MM.1S (cell line): Measurements from ENCODE around the gene SLC26A11.

Experiments used
- DNase-seq: peaks from one replicate; pipeline ENCODE4 v3.0.0-alpha.2; 2015
- H2AFZ ChIP-seq: fragments of 300-600 bp; sonication (generic); 2 replicates; pipeline ENCODE4 v1.6.0; 2016; ENCODE audit warnings: antibody characterized with exemption, low read length
- H3F3A ChIP-seq: fragments of 300-600 bp; sonication (generic); 2 replicates; pipeline ENCODE4 v1.6.1; 2016; ENCODE audit warnings: mild to moderate bottlenecking, antibody characterized with exemption, low read length, moderate library complexity, mixed read lengths; ENCODE audit not compliant: insufficient read depth
- H3K27ac ChIP-seq: fragments of 300-600 bp; sonication (generic); 2 replicates; pipeline ENCODE4 v1.5.1; 2016; ENCODE audit warnings: mild to moderate bottlenecking, low read length
- H3K27me3 ChIP-seq: fragments of 300-600 bp; sonication (generic); replicated peaks from 2 replicates; pipeline ENCODE4 v1.6.0; 2016; ENCODE audit warnings: low read length; ENCODE audit not compliant: insufficient read depth
- H3K36me3 ChIP-seq: fragments of 300-600 bp; sonication (generic); replicated peaks from 2 replicates; pipeline ENCODE4 v1.6.1; 2016; ENCODE audit warnings: mild to moderate bottlenecking, low read length, mixed read lengths; ENCODE audit not compliant: insufficient read depth
- H3K4me1 ChIP-seq: fragments of 300-600 bp; sonication (generic); 2 replicates; pipeline ENCODE4 v1.6.1; 2016; ENCODE audit warnings: low read length, mixed read lengths
- H3K4me2 ChIP-seq: fragments of 300-600 bp; sonication (generic); 2 replicates; pipeline ENCODE4 v1.6.0; 2016; ENCODE audit warnings: low read depth, low read length
- H3K4me3 ChIP-seq: fragments of 300-600 bp; sonication (generic); 2 replicates; pipeline ENCODE4 v1.5.1; 2016; ENCODE audit warnings: low read length, mixed read lengths
- H3K79me2 ChIP-seq: fragments of 300-600 bp; sonication (generic); 2 replicates; pipeline ENCODE4 v1.6.1; 2016; ENCODE audit warnings: mixed run types, low read length, mixed read lengths
- H3K9ac ChIP-seq: fragments of 300-600 bp; sonication (generic); 2 replicates; pipeline ENCODE4 v1.6.1; 2016; ENCODE audit warnings: low read length, mixed read lengths
- H3K9me2 ChIP-seq: fragments of 300-600 bp; sonication (generic); replicated peaks from 2 replicates; pipeline ENCODE4 v1.6.1; 2016; ENCODE audit warnings: mild to moderate bottlenecking, low read length, mixed read lengths; ENCODE audit not compliant: insufficient read depth
- H3K9me3 ChIP-seq: fragments of 300-600 bp; sonication (generic); replicated peaks from 2 replicates; pipeline ENCODE4 v1.6.1; 2016; ENCODE audit warnings: mild to moderate bottlenecking, low read length, mixed read lengths; ENCODE audit not compliant: insufficient read depth
- H4K20me1 ChIP-seq: fragments of 300-600 bp; sonication (generic); 2 replicates; pipeline ENCODE4 v1.6.1; 2016; ENCODE audit warnings: mild to moderate bottlenecking, low read length, moderate library complexity, mixed read lengths; ENCODE audit not compliant: insufficient read depth
- CTCF ChIP-seq: fragments of 300-600 bp; sonication (generic); IDR thresholded peaks from 2 replicates; pipeline ENCODE4 v1.5.1; 2016; ENCODE audit warnings: antibody characterized with exemption, low read length, mixed read lengths
- EZH2 ChIP-seq: fragments of 300-600 bp; sonication (generic); optimal IDR thresholded peaks from 2 replicates; pipeline ENCODE3; 2017; ENCODE audit warnings: low read depth, mild to moderate bottlenecking, antibody characterized with exemption, low read length, mixed read lengths
- EZH2phosphoT487 ChIP-seq: fragments of 300-600 bp; sonication (generic); IDR thresholded peaks from 2 replicates; pipeline ENCODE4 v1.6.1; 2018; ENCODE audit warnings: antibody characterized with exemption, low read length

Gene SLC26A11

GRCh38 chr17:80262775-80263244 is 42.6 kb downstream of the SLC26A11 start:
- Histone ChIP-seq H3K9me3 (no peaks in the 10 kb centered on the region), H3K4me1 (peaks cover 20% of the 10 kb centered on the region), H3K9ac (peak overlapping the region; percentile 24; the same call in 1 of the 2 replicates), H3K27me3 (no peaks in the 10 kb centered on the region), H3K79me2 (peaks cover 28% of the 10 kb centered on the region), H2AFZ (no peak overlapping the region), H3K4me3 (0 out of 2 replicates have a peak overlapping the region, but pooled peaks have one; percentile 20), H4K20me1 (no peaks in the 10 kb centered on the region), H3K36me3 (no peaks in the 10 kb centered on the region), H3K9me2 (no peaks in the 10 kb centered on the region), H3F3A (peaks cover 44% of the 10 kb centered on the region), H3K27ac (peak overlapping the region; percentile 70; the same call in 1 of the 2 replicates), H3K4me2 (peak overlapping the region; percentile 99)
- DNase-seq, result no peak
- TF ChIP-seq CTCF (no peak), EZH2phosphoT487 (no peak), EZH2 (no peak)

- Histone ChIP-seq H3K79me2 (peaks cover 28% of the 10 kb centered on the region), H3K9me2 (no peaks in the 10 kb centered on the region), H3K27me3 (no peaks in the 10 kb centered on the region), H3F3A (peaks cover 43% of the 10 kb centered on the region), H3K4me3 (peak overlapping the region; percentile 91), H3K4me1 (peaks cover 20% of the 10 kb centered on the region), H4K20me1 (no peaks in the 10 kb centered on the region), H2AFZ (peak overlapping the region; percentile 30), H3K27ac (peak overlapping the region; percentile 70; the same call in 1 of the 2 replicates), H3K9me3 (no peaks in the 10 kb centered on the region), H3K4me2 (peak overlapping the region; percentile 99), H3K36me3 (no peaks in the 10 kb centered on the region), H3K9ac (peak overlapping the region; percentile 57)
- peak; percentile 98 for DNase-seq
- TF ChIP-seq EZH2 (no peak), EZH2phosphoT487 (no peak), CTCF (peak; percentile 18; the same call in 1 of the 2 replicates)
Observed at GRCh38 chr17:80263253-80264204, 43.3 kb downstream of the SLC26A11 start.

DNA sequence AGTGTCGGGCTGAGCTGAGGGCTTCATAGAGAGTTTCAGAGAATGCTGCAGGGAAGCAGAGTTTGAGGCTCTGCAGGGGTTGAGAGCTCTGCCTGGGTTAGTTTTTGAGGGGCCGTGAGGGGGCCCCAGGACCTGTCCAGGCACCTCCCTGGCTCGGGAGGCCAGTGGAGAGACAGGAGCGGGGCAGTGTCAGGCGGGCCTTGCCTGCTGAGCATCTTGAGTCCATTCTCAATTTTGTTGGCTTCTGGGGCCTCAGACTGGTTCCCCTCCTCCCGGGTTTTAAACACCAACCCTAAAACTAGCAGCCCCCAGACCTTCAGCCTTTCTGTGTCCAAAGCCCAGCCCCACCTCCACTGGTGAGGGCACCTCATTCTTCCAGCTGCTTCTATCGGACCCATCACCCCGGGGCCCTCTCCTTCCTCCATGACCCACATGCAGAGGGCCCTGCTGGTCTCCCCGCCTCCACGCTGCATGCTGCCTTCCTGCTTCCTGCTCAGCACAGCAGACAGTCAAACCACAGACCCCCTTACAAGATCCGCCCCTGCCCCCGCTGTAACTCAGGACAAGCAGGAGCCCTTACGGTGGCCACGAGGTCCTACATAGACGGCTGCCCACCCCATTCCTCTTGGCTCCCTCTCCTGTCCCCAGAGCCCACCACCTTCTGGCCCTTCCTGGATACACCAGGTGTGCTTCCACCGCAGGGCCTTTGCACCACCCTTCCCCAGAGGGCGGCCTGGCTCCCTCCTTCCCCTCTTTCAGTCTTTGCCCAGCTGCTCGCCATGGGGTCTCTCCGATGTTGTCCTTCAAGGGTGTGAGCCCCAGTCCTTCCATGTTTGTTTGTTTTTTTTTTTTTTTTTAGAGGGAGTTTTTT is 44.2 kb downstream of the SLC26A11 start:
- Histone ChIP-seq H3F3A (peaks cover 37% of the 10 kb centered on the region), H3K9me2 (no peaks in the 10 kb centered on the region), H3K27ac (peak overlapping the region; percentile 42; the same call in 1 of the 2 replicates), H3K4me3 (peak overlapping the region; percentile 91), H2AFZ (no peak overlapping the region), H3K9ac (peak overlapping the region; percentile 57), H3K79me2 (peaks cover 28% of the 10 kb centered on the region), H3K27me3 (no peaks in the 10 kb centered on the region), H3K4me2 (peak overlapping the region; percentile 99), H3K4me1 (peaks cover 20% of the 10 kb centered on the region), H3K9me3 (no peaks in the 10 kb centered on the region), H4K20me1 (no peaks in the 10 kb centered on the region), H3K36me3 (peaks cover 3% of the 10 kb centered on the region; the same call in 1 of the 2 replicates)
- peak; percentile 15 for DNase-seq
- TF ChIP-seq EZH2 (no peak), CTCF (no peak), EZH2phosphoT487 (no peak)
